GM19099 (cell line): ENCODE data around the gene HEPACAM2.

Experiments
- POLR2A ChIP-seq: IDR thresholded peaks from 3 replicates; pipeline ENCODE4 v1.6.1; 2011; ENCODE audit warnings: low read depth; ENCODE audit not compliant: insufficient read length; ENCODE audit errors: extremely low read depth

The HEPACAM2 gene

GRCh38 chr7:93142127-93142526 lies 84.1 kb downstream of the HEPACAM2 start:
- TF ChIP-seq POLR2A: no peak

- no peak for TF ChIP-seq POLR2A
Measured at GRCh38 chr7:93140582-93141191, 85.6 kb downstream of the HEPACAM2 start.

- no peak for TF ChIP-seq POLR2A
Measured at GRCh38 chr7:93138576-93138975, 87.7 kb downstream of the HEPACAM2 start.
